HG02571 (cell line): ENCODE measurements around the gene SLC22A3.
"Not testable (repeated sequence)": the region's sequence is repeated elsewhere in the genome, so short reads cannot be mapped to it uniquely, and the experiment has no call there.

ENCODE experiments used
- ATAC-seq: cut with Tn5 transposase; IDR thresholded peaks from one replicate; pipeline ENCODE4 v1.9.1; 2021; ENCODE audit warnings: mild to moderate bottlenecking, moderate library complexity; ENCODE audit not compliant: unreplicated experiment

SLC22A3 gene

DNA sequence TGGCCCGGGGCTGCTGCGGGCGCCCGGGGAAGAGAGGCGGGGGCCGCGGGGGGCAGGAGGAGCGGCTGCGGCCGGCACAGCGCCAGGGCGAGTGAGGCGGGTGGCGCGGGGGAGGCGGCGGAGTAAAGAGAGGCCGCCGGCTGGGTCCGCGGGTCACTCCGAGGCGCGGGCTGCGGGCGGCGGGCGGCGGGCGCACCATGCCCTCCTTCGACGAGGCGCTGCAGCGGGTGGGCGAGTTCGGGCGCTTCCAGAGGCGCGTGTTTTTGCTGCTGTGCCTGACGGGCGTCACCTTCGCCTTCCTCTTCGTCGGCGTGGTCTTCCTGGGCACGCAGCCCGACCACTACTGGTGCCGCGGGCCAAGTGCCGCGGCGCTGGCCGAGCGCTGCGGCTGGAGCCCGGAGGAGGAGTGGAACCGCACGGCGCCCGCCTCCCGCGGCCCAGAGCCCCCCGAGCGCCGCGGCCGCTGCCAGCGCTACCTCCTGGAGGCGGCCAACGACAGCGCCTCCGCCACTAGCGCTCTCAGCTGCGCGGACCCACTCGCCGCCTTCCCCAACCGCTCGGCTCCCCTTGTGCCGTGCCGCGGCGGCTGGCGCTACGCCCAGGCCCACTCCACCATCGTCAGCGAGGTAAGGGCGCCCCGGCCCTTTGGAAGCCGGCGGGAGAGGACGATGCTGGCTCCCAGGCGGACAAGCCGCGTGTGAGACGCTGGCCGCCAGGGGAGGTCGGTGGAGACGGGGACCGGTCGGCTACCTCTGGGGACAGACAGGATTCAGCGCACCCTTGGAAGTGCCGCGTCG, at the start of gene SLC22A3:
Gene SLC22A3 (plus strand): TSS at position 156 of the 797 bp plus-strand sequence. CDS start 42 bp downstream, at position 198.
- no peak for ATAC-seq

- ATAC-seq: no peak
These were observed 48.6 kb upstream of the SLC22A3 start for GRCh38 chr6:160299559-160299958.

DNA sequence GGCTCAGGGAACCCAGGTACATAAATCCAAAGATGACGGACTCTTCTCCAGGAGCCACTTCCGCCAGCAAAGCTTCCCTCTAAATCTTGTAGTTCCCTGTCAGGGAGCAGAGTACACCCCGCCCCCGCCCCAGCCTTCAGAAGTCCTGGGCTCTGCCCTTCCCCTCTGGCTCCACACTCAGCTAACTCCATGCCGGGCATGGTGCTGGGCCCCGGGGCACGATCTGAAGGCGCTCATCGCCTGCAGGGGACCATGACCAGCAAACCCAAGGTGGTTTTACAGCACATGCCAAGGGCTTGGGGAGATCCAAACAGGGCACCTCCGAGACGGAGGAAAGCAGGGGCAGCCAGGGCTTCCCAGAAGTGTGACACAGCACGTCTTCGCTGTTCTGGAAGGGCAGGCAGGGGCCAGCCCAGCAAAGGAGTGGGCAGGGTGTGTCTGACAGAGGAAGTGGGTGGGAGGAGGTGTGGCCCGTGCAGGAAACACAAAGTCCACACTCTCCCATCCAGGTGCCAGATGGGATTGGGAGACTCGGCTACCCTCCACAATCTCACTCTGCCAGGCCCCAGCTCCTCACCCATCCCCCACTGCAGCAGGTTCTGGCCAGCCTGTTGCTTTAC, 48.0 kb upstream of the SLC22A3 start:
- no peak for ATAC-seq

GRCh38 chr6:160301339-160301738, 46.8 kb upstream of the SLC22A3 start:
- ATAC-seq: no peak

DNA sequence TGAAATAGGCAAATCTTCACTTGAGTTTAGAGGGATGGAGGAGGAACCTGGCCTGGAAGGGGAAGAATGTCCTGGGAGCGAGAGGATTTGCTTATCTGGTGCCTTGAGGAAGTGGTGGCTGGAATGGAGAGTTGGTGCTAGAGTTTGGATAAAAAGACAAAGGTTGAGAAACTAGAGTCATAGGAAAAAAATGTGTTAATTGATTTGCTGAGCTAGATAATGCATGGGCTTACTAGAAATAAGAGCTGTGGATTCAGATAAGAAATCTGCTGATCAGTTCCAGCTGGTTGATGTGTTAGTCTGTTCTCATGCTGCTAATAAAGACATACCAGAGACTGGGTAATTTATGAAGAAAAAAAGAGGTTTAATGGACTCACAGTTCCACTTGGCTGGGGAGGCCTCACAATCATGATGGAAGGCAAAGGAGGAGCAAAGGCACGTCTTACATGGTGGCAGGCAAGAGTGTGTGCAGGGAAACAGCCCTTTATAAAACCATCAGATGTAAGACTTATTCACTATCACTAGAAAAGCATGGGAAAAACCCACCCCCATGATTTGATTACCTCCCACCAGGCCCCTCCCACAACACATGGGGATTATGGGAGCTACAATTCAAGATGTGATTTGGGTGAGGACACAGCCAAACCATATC, 45.6 kb upstream of the SLC22A3 start:
- ATAC-seq: not testable (repeated sequence)

GRCh38 chr6:160303806-160304205, 44.4 kb upstream of the SLC22A3 start:
- no peak for ATAC-seq

GRCh38 chr6:160305926-160306713, 42.1 kb upstream of the SLC22A3 start:
- ATAC-seq: no peak

DNA sequence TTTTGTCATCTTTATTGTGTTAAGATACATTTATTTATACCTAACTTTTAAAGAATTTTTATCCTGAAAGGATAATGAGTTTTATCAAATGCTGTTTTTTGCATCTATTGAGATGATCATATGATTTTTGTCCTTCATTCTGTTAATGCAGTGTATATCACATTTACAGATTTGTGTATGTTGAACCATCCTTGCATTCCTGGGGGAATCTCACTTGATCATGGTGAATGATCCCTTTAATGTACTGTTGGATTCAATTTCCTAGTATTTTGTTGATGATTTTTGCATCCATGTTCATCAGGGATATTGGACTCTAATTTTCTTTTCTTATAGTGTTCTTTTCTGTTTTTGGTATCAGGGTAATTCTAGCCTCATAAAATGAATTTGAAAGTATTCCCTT, 38.5 kb upstream of the SLC22A3 start:
- ATAC-seq: no peak

DNA sequence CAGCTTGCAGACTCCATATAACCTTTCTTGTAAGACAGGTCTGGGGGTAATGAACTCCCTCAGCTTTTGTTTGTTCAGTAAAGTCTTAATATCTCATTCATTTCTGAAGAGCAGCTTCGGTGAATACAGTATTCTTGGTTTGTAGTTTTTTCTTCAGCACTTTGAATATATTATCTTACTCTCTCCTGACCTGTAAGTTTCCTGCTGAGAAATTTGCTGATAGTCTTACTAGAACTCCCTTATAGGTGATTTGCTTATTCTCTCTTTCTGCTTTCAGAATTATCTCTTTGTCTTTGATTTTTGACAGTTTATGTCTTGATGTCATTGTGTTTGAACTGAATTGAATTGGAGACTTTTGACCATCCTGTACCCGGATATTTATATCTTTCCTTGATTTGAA, 35.3 kb upstream of the SLC22A3 start:
- ATAC-seq: no peak

- no peak for ATAC-seq
These were observed 32.9 kb upstream of the SLC22A3 start for GRCh38 chr6:160315310-160315709.

DNA sequence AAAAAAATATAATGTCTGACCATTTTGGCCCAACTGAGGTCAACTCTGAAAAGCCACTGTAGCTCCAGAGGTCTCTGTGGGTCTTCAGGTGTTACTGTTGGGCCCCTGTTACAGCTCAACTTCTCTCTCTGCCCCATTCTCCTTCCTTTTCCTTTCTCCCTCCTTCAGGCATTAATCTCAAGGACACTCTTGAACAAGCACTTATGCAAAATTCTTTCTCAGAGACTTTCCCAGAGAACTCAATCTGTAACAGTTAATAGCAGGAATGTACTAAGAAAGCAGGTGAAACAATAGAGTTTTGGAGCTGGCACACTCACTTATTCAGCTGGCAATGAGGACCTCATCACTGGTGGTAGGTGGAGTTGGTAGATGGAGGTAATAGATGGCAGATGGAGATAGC, 31.9 kb upstream of the SLC22A3 start:
- ATAC-seq: no peak

GRCh38 chr6:160319246-160319645, 28.9 kb upstream of the SLC22A3 start:
- ATAC-seq: no peak

GRCh38 chr6:160321729-160322505, 26.3 kb upstream of the SLC22A3 start:
- no peak for ATAC-seq

DNA sequence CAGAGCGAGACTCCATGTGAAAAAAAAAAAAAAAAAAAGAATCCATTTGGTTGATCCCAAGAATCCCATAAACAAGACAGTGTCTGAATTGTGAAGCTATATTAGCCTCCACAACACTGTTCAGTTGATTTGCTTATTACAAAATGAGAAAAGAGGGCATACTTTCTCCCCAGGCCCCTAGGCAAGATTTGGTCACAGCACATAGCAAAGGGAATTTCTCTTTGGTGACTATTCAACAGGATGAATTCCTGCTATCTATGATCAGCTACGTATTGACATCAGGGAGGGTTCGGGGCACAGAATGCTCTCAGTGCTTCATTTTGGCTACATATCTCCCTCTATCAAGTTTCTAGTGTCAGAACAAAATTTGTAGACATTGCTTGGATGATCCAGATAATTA, 20.2 kb upstream of the SLC22A3 start:
- no peak for ATAC-seq

DNA sequence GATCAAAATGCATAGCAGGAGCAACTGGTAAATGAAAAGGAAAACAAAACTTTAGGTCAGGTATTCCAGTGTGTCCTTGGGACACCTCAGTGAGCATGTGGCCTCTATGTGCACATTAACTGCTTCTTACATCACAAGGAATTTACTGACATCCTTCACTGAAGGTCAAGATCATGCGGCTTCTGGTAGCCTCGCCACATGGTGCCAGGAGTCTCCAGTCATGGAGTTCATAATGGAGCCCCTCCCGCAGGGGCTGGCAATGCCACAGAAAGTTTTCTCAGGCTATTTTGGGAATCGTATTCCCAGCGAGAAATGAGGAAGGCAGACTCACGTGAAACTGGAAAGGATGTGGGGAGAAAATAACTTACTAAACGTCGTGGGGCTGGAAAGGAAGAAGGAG, 19.7 kb upstream of the SLC22A3 start:
- no peak for ATAC-seq

DNA sequence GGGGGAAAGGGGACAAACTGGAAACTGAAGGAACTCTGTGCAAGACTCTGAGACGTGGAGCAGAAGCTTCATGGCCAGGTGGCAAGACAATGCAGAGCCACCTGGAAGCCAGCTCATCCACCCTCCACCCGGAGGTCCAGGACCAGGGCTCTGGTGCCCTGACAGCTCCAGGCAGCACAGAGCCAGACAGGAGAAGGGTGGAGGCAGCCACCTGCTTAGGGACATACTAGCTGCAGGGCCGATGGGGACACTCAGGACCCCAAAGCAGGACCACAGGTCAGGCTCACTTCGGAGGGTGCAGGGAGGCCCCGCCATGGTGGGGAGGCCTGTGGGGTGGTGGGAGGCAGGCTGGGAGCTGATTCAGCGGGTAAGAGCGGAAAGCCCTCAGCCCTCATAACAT, 19.0 kb upstream of the SLC22A3 start:
- ATAC-seq: no peak

DNA sequence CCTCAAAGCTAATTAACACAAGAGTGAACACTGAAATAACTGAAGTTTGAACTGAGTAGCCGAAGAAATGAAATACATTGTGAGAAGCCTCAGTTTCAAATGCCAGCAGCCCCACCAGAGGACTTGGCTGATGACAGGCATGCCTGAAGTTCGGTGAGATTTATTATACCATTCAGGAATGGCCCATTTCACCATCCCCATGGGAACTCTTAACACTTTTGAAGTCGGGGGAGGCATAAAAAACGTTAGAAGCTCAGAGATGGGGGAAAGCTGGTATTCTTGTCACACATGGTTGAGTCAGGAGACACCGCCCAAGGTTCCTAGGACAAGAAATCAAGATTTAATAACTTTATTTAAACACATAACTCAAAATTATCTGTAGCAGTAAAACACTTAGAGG, 17.6 kb upstream of the SLC22A3 start:
- no peak for ATAC-seq

DNA sequence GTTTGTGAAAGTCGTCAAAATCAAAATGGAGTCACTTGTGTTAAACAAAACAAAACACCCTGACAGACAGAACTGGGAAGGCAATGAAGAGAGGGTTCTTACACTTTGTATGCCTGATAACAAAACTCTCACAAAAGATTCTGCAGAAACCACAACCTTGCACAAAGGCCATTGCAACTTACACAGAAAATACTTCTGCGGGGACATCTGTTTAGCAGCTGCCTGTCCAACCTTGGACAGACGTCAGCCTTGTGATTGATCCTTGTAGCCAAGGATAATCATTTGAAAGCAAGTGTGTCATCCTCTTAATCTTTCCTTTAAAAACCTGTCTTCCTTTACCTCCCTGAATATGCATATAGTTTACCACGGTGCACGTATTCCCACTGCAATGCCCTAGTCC, 17.0 kb upstream of the SLC22A3 start:
- no peak for ATAC-seq

GRCh38 chr6:160331753-160332152, 16.4 kb upstream of the SLC22A3 start:
- no peak for ATAC-seq

DNA sequence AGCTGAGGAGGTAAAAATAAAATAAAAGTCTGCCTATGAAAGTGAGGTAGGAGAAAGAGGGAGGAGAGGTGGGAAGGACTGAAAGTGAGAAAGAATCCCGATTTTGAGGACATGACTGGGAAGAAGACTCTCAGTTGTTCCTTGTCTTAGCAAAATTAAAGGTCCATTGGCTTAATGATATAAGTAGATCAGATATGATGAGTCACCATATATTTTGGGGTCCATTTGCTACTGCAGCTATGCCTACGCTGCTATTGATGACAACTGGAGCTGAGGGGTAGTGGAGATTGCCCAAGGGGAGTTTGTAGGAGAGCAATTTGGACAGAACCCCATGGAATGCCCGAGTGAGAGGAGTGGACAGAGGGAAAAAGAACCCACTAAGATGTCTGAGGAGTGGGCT, 15.1 kb upstream of the SLC22A3 start:
- no peak for ATAC-seq

DNA sequence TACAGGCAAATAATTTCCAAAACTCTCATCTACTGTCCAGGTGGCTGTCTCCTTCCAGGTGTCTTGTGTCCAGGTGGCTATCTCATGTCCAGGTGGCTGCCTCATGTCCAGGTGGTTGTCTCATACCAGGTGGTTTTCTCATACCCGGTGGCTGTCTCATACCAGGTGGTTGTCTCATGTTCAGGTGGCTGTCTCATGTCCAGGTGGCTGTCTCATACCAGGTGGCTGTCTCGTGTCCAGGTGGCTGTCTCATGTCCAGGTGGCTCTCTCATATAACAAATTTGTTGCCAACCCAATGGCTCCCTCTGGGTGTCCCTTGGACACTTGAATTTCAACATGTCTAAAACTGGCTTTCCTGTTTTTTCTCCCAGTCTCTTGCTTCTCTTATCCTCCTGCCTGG, 14.3 kb upstream of the SLC22A3 start:
- no peak for ATAC-seq
